ENCODE results near the gene TFIP11.
A peak's percentile ranks its signal among the peaks of the same experiment; 100 is the strongest.
"Not testable (repeated sequence)": the region's sequence is repeated elsewhere in the genome, so short reads cannot be mapped to it uniquely, and the experiment has no call there.

Gene TFIP11

GRCh38 chr22:26540119-26540518, 27.8 kb upstream of the TFIP11 start:
- no peak for DNase-seq

GRCh38 chr22:26536762-26537134, 24.5 kb upstream of the TFIP11 start:
- no peak for DNase-seq

- no peak for DNase-seq
These were observed 23.9 kb upstream of the TFIP11 start for GRCh38 chr22:26536056-26536761.

DNA sequence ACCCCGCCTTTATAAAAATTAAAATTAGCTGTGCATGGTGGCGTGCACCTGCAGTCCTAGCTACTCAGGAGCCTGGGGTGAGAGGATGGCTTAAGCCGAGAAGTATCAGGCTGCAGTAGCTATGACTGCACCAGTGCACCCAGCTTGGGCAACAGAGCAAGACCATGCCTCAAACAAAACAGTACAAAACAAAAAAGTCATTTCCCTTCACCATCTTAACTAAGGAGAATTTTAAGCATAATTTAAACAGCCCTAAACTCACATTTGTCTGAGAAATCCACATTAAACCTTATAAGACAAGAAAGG, 23.3 kb upstream of the TFIP11 start:
- DNase-seq: no peak

GRCh38 chr22:26534874-26535602, 22.8 kb upstream of the TFIP11 start:
- no peak for DNase-seq

GRCh38 chr22:26534171-26534855, 22.0 kb upstream of the TFIP11 start:
- no peak for DNase-seq

DNA sequence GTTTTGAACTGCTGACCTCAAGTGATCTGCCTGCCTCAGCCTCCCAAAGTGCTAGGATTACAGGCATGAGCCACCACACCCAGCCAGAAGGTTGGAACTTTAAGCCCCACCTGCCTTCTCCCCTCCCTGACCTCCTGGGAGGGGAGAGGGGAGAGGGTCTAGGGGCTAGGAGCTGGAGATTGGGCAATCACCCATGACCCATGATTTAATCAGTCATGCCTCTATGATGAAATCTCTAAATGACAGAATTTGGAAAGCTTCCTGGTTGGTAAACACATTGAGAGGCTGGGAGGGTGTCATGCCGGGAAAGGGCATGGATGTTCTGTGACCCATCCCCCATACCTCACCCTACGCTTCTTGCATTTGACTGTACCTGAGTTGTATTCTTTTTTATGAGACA, 17.1 kb upstream of the TFIP11 start:
- peak; percentile 22 for DNase-seq

DNA sequence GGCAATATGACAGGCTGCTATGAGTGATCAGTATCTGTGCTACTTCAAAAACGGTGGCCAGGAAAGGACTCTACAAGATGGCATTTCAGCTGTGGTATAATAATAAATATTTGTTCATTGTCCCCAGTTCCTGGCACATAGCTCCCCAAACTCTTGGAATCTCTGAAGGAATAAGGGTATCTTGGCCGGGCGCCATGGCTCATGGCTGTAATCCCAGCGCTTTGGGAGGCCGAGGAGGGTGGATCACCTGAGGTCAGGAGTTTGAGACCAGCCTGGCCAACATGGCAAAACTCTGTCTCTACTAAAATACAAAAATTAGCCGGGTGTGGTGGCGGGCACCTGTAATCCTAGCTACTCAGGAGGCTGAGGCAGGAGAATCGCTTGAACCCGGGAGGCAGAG, 16.2 kb upstream of the TFIP11 start:
- not testable (repeated sequence) for DNase-seq

GRCh38 chr22:26527574-26528465, 15.5 kb upstream of the TFIP11 start:
- no peak for DNase-seq

- DNase-seq: no peak
These were observed 14.9 kb upstream of the TFIP11 start for GRCh38 chr22:26527167-26527566.

GRCh38 chr22:26525946-26526564, 13.8 kb upstream of the TFIP11 start:
- no peak for DNase-seq

DNA sequence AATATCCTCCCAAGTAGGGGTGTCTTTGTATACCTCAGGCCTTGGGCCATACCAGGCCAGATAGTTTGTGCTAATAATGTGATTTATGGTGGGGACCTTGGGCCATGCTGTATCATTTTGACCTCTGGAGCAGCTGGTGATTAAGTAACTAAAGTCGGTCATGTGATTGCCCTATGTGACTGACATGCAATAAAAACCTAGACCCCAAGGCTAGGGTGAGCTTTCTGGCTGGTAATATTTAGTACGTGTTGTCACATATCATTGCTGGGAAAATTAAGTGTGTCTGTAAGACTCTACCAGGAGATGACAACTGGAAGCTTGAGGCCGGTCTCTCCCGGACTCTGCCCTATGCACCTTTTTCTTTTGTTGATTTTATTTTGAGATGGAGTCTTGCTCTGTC, 12.6 kb upstream of the TFIP11 start:
- DNase-seq: no peak

DNA sequence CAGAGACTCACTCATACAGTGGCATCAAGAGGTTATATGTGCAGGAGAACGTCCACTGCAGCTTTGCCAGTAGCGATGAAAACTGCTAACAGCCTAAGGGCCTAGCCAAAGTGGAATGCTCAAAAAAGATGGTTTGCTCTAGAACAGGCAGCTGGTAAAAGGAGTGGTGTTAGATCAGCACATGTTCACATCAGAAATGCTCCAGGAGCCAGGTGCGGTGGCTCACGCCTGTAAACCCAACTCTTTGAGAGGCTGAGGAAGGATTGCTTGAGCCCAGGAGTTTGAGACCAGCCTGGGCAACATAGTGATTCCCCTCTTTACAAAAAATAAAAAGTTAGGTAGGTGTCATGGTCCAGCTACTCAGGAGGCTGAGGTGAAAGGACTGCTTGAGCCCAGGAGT, 10.3 kb upstream of the TFIP11 start:
- DNase-seq: no peak

DNA sequence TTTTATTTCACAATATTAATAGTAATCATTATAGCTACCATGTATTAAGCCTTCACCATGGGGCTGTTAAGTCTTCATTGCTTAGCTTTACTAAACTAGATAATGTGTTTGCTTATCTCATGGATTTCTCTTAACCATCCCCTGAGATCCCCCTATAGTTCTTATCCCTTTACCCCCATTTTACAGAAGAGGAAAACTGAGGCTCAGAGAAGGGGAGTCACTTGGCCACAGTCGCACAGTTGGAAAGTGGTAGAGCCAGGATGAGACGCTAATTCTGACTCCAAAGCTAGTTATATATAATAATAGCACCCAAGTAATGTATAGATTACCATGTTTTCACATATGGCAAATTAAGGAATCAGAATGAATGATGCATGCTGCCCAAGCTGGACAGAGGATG, 9.7 kb upstream of the TFIP11 start:
- DNase-seq: no peak

DNA sequence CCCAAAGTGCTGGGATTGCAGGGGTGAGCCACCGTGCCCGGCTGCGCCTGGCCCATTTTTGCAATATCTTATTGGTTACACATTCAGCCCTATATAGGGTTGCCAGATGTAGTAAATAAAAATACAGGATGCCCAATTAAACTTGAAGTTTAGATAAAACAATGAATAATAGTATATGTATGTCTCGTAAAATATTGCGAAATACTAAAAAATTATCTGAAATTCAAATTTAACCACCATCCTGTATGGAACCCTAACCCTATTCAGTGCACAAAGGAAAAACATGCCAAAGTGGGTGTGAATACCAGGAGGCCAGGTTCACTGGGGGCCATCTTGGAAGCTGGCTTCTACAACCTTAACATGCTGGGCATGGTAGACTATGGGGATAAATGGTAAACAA, 5.2 kb upstream of the TFIP11 start:
- peak; percentile 18 for DNase-seq

DNA sequence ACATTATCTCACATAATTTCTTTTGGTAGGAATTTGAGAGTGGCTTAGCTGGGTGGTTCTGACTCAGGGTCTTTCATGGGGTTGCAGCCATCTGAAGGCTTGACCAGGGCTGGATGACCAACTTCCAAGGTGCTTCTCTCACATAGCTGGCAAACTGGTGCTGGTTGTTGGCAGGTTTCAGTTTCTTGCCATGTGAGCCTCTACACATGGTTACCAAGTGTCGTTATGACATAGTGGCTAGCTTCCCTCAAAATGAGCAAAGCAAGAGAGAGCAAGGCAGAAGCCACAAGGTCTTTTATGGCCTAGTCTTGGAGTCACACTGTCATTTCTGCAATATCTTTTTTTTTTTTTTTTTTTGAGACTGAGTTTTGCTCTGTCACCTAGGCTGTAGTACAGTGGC, 4.2 kb upstream of the TFIP11 start:
- no peak for DNase-seq

- no peak for DNase-seq
These were observed 3.7 kb upstream of the TFIP11 start for GRCh38 chr22:26515931-26516330.

GRCh38 chr22:26514419-26515161, 2.3 kb upstream of the TFIP11 start:
- no peak for DNase-seq

GRCh38 chr22:26513838-26514237, 1.6 kb upstream of the TFIP11 start:
- no peak for DNase-seq

DNA sequence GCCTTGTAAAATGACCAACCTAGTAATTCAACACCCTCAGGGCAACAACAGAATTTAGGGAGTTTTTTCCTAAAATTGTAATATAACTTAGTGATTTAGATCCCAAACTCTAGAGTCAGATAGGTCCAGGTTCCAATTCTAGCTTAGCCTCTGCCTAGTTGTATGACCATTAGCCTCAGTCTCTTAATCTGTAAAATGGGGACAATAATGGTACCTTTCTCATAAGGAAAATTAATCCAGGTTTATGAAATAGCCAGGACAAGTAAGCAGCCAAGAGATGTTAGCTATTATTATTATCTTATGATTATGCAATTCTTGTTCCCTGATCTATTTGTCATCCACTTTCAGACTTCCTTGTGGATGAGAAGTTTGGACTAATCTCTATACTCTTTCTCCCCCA, 4.1 kb downstream of the TFIP11 start:
- DNase-seq: no peak

DNA sequence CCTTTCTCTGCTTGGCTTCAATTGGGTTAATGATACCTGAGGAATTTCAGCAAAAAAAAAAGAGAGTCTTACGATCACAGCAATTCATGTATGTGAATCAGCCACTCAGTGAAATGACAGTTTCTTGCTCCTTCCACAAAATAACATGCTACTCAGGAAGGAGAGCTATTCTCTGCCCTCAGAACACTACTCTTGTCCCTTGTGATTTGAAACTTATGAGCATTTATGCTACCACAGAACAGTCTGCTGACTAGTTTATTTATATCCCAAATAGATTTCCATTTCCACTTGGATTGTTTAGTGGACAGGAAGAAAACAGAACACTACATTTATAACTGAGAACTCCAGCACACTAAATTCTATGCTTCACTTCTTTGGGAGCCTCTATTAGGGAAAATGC, 8.5 kb downstream of the TFIP11 start:
- DNase-seq: no peak
